Kidney (tissue), 14 donors: ENCODE data around the gene TMEM208. TPM values are rescaled to one million over a fixed set of nuclear protein-coding genes. Genes with fewer than 3 reads are reported as not detected.

Experiments
- DNase-seq, 5 donors: peaks; one replicate each; pipeline ENCODE4 v3.0.0-alpha.2; 2013 to 2020
- FAIRE-seq: peaks from 2 replicates; lab custom pipeline; 2012; peaks lifted over from hg19 to GRCh38; lab: Jason Lieb, UNC
- H3K27ac ChIP-seq, 2 donors: one replicate each; pipeline ENCODE4 v1.7.0; 2013; ENCODE audit warnings: low read depth in 2 of 2, low read length in 2 of 2, inconsistent platforms in 1 of 2
- H3K27me3 ChIP-seq: one replicate; pipeline ENCODE4 v1.7.1; 2013; ENCODE audit warnings: low read length, inconsistent platforms; ENCODE audit not compliant: control insufficient read depth, insufficient read depth
- H3K36me3 ChIP-seq, 3 donors: one replicate each; pipeline versions ENCODE4 v1.7.0 to v1.7.1; 2013; ENCODE audit warnings: low read length in 3 of 3, control low read depth in 1 of 3, inconsistent platforms in 1 of 3; ENCODE audit not compliant: insufficient read depth in 3 of 3, control insufficient read depth in 2 of 3
- H3K4me1 ChIP-seq, 3 donors: one replicate each; pipeline versions ENCODE4 v1.7.0 to v1.7.1; 2013; ENCODE audit warnings: low read length in 3 of 3, inconsistent platforms in 1 of 3, low read depth in 1 of 3; ENCODE audit not compliant: control insufficient read depth in 2 of 3, insufficient read depth in 2 of 3
- H3K4me3 ChIP-seq, 3 donors: one replicate each; pipeline versions ENCODE4 v1.7.0 to v1.8.1; 2013; ENCODE audit warnings: low read length in 3 of 3, control low read depth in 1 of 3, inconsistent platforms in 1 of 3
- H3K9ac ChIP-seq, 3 donors: one replicate each; pipeline versions ENCODE4 v1.7.0 to v1.7.1; 2013; ENCODE audit warnings: low read length in 3 of 3, control low read depth in 1 of 3, inconsistent platforms in 1 of 3
- H3K9me3 ChIP-seq, 3 donors: one replicate each; pipeline versions ENCODE4 v1.7.0 to v1.7.1; 2013; ENCODE audit warnings: low read length in 3 of 3, control low read depth in 1 of 3, inconsistent platforms in 1 of 3; ENCODE audit not compliant: control insufficient read depth in 2 of 3, insufficient read depth in 1 of 3
- intact Hi-C: fragments of 100-400 bp; cut with DNase I; formaldehyde crosslinking; loops from one replicate; pipeline ENCODE4 v1.11.1; 2022
- polyA plus RNA-seq: library from polyadenylated mRNA; stranded (reverse); fragments of 350-450 nt; fragmentation: Illumina TruSeq; extraction: RNeasy Lipid Tissue Mini Kit (QIAGEN cat#74804); gene quantifications from one replicate; pipeline ENCODE4 v1.2.3, GENCODE V29; 2014; ENCODE audit warnings: low read depth, low replicate concordance; ENCODE audit not compliant: insufficient read depth
- total RNA-seq: library from RNA; stranded (reverse); fragmentation: NEBNext Ultra II Directional; extraction: Animal tissue kit (Norgen Biotek cat#: 25700); gene quantifications from one replicate; pipeline ENCODE4 v1.2.1, GENCODE V29; 2021
- TF ChIP-seq, protein P1 (sequence below): IDR thresholded peaks from 3 replicates; pipeline ENCODE4 v1.5.1; 2012; ENCODE audit warnings: mild to moderate bottlenecking, moderate library complexity, borderline replicate concordance; ENCODE audit not compliant: insufficient read depth; ENCODE audit errors: extremely low read depth
- donor health status: control.
- donor health status: control.
- donor health status: control.
- donor health status: control.
- donor health status: control.
- donor health status: DM: yes; HTN: yes; CAD: no.
- donor health status: Normal renal cell carcinoma (clear cell type).

The TMEM208 gene
- total and polyA plus RNA-seq, 2 donors from 2014 or later, result 47.1 to 145 TPM

- H3K4me1 ChIP-seq, result peaks cover 0 to 6% (median 0%) of the 10 kb centered on the region in 3 donors
- no peak for FAIRE-seq
- no peaks in the 10 kb centered on the region for H3K9me3 ChIP-seq
- H3K9ac ChIP-seq, result no peak overlapping the region
- DNase-seq, result no peak
- H3K4me3 ChIP-seq, result no peak overlapping the region
- H3K36me3 ChIP-seq, result no peaks in the 10 kb centered on the region
- intact Hi-C loops, result no loop called here
- TF ChIP-seq, protein P1, sequence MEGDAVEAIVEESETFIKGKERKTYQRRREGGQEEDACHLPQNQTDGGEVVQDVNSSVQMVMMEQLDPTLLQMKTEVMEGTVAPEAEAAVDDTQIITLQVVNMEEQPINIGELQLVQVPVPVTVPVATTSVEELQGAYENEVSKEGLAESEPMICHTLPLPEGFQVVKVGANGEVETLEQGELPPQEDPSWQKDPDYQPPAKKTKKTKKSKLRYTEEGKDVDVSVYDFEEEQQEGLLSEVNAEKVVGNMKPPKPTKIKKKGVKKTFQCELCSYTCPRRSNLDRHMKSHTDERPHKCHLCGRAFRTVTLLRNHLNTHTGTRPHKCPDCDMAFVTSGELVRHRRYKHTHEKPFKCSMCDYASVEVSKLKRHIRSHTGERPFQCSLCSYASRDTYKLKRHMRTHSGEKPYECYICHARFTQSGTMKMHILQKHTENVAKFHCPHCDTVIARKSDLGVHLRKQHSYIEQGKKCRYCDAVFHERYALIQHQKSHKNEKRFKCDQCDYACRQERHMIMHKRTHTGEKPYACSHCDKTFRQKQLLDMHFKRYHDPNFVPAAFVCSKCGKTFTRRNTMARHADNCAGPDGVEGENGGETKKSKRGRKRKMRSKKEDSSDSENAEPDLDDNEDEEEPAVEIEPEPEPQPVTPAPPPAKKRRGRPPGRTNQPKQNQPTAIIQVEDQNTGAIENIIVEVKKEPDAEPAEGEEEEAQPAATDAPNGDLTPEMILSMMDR, result no peak
- no peak overlapping the region for H3K27ac ChIP-seq
- no peaks in the 10 kb centered on the region for H3K27me3 ChIP-seq
These were observed 15.3 kb upstream of the TMEM208 start for GRCh38 chr16:67211674-67212073.

- FAIRE-seq, result no peak
- Histone ChIP-seq H3K27ac (no peak overlapping the region), H3K9ac (no peak overlapping the region), H3K27me3 (no peaks in the 10 kb centered on the region), H3K36me3 (no peaks in the 10 kb centered on the region), H3K4me1 (peaks cover 0 to 6% (median 0%) of the 10 kb centered on the region in 3 donors), H3K9me3 (no peaks in the 10 kb centered on the region), H3K4me3 (no peak overlapping the region)
- no peak for DNase-seq
- TF ChIP-seq, protein P1, result no peak
- intact Hi-C loops, result no loop called here
These were observed 14.2 kb upstream of the TMEM208 start for GRCh38 chr16:67212766-67213165.

DNA sequence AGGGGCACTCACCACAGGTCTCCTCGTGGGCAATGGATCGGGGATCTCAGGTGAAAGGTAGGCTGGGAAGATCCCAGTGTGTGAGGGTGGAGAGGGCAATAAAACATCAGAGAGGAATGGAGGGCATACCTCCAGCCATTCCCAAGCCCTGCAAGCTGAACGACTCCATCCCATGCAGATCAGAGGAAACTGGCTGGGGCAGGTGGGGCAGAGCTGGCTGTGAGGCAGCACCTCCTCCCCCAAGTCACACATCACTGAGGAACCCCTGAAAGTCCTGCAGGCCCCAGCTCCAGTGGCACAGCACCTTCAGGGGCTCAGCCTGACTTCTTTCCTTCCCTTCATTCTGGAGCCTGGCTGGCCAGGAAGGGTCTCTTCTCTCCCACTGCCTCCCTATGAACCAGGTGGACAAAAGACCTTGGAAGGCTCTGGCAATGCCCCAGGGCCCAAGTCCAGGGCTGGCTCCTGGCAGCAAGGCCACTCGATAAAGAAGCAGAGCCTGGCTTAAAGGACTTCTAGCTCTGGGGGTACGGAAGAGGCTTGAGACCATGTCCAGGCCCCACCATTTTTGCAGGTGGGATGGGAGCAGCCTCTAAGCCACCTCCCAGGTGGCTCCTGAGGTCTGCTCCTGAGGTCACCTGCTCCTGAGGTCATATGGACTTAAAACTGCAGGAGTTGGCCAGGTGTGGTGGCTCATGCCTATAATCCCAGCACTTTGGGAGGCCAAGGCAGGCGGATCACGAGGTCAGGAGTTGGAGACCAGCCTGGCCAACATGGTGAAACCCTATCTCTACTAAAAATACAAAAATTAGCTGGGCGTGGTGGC lies 13.5 kb upstream of the TMEM208 start:
- Histone ChIP-seq H3K4me3 (no peak overlapping the region), H3K27me3 (no peaks in the 10 kb centered on the region), H3K36me3 (no peaks in the 10 kb centered on the region), H3K4me1 (peaks cover 0 to 6% (median 0%) of the 10 kb centered on the region in 3 donors), H3K27ac (no peak overlapping the region), H3K9ac (no peak overlapping the region), H3K9me3 (no peaks in the 10 kb centered on the region)
- no peak for FAIRE-seq
- TF ChIP-seq, protein P1, result no peak
- intact Hi-C loops, result no loop called here
- no peak for DNase-seq
